Colonic mucosa (tissue), 4 donors: ENCODE data around the gene PLXNB1. TPM values are rescaled to one million over a fixed set of nuclear protein-coding genes. Genes with fewer than 3 reads are reported as not detected.

ENCODE experiments used
- DNase-seq: peaks from one replicate; pipeline ENCODE4 v3.0.0-alpha.2; 2020
- H3K27ac ChIP-seq: fragments of 200-600 bp; one replicate; pipeline ENCODE4 v1.8.0; 2021
- H3K27me3 ChIP-seq: fragments of 200-600 bp; one replicate; pipeline ENCODE4 v1.8.0; 2021
- H3K36me3 ChIP-seq: fragments of 200-600 bp; one replicate; pipeline ENCODE4 v1.8.0; 2021
- H3K4me1 ChIP-seq: fragments of 200-600 bp; one replicate; pipeline ENCODE4 v1.8.0; 2021; ENCODE audit warnings: mild to moderate bottlenecking
- H3K4me3 ChIP-seq: fragments of 200-600 bp; one replicate; pipeline ENCODE4 v1.8.0; 2021
- H3K9ac ChIP-seq, 2 donors: one replicate each; pipeline ENCODE4 v1.7.0; 2013; ENCODE audit warnings: control low read depth in 2 of 2, low read depth in 2 of 2, low read length in 2 of 2
- H3K9me3 ChIP-seq: fragments of 200-600 bp; one replicate; pipeline ENCODE4 v1.8.0; 2021
- CTCF ChIP-seq: fragments of 200-600 bp; IDR thresholded peaks from one replicate; pipeline ENCODE4 v1.8.0; 2022; ENCODE audit warnings: antibody characterized with exemption, mild to moderate bottlenecking
- intact Hi-C: fragments of 100-400 bp; cut with DNase I; formaldehyde crosslinking; loops from one replicate; pipeline ENCODE4 v1.14.1; 2022
- total RNA-seq, 2 donors: library from RNA; stranded (reverse); fragmentation: NEBNext Ultra II Directional in 1 of 2; extraction: Animal tissue kit (Norgen Biotek cat#: 25700) in 1 of 2; gene quantifications; one replicate each; pipeline ENCODE4 v1.2.1, GENCODE V29; 2021
- donor health status: healthy.
- donor health status: DM: no; HTN: no; CAD: no.
- donor health status: DM: no; HTN: no; CAD: no.

PLXNB1 gene
- total RNA-seq, 2 donors from 2014 or later: 70.6 to 131 TPM

GRCh38 chr3:48409291-48410201 lies 20.3 kb downstream of the PLXNB1 start:
- no peaks in the 10 kb centered on the region for H3K27me3 ChIP-seq
- no peak overlapping the region for H3K27ac ChIP-seq
- TF ChIP-seq CTCF: no peak
- H3K36me3 ChIP-seq: peaks cover 14% of the 10 kb centered on the region
- no peaks in the 10 kb centered on the region for H3K4me1 ChIP-seq
- H3K9ac ChIP-seq: no peak overlapping the region
- intact Hi-C loops: loop anchor here (10.0 kb wide), 1 partner anchor 135 kb away; no protein-coding TSS in a partner anchor
- H3K9me3 ChIP-seq: no peaks in the 10 kb centered on the region
- peak; percentile 12 for DNase-seq
- H3K4me3 ChIP-seq: no peak overlapping the region

- no peaks in the 10 kb centered on the region for H3K9me3 ChIP-seq
- TF ChIP-seq CTCF: no peak
- H3K4me3 ChIP-seq: no peak overlapping the region
- H3K9ac ChIP-seq: no peak overlapping the region
- H3K27ac ChIP-seq: no peak overlapping the region
- DNase-seq: peak; percentile 15
- no peaks in the 10 kb centered on the region for H3K4me1 ChIP-seq
- intact Hi-C loops: loop anchor here (10.0 kb wide), 1 partner anchor 134 kb away; no protein-coding TSS in a partner anchor
- H3K27me3 ChIP-seq: no peaks in the 10 kb centered on the region
- H3K36me3 ChIP-seq: peaks cover 14% of the 10 kb centered on the region
Observed at GRCh38 chr3:48408823-48409281, 21.0 kb downstream of the PLXNB1 start.

GRCh38 chr3:48407542-48408099 lies 22.3 kb downstream of the PLXNB1 start:
- peaks cover 11% of the 10 kb centered on the region for H3K36me3 ChIP-seq

GRCh38 chr3:48406443-48407431 lies 23.1 kb downstream of the PLXNB1 start:
- Histone ChIP-seq H3K36me3 (peaks cover 3% of the 10 kb centered on the region), H3K9me3 (no peaks in the 10 kb centered on the region), H3K27me3 (no peaks in the 10 kb centered on the region), H3K9ac (no peak overlapping the region), H3K4me3 (no peak overlapping the region), H3K4me1 (no peaks in the 10 kb centered on the region), H3K27ac (no peak overlapping the region)
- DNase-seq: peak; percentile 13
- intact Hi-C loops: loop anchor here (10.0 kb wide), 1 partner anchor 132 kb away; no protein-coding TSS in a partner anchor
- TF ChIP-seq CTCF: no peak

More at GRCh38 chr3:48407542-48408099, 22.3 kb downstream of the PLXNB1 start:
- Histone ChIP-seq H3K4me3 (no peak overlapping the region), H3K27me3 (no peaks in the 10 kb centered on the region), H3K9ac (no peak overlapping the region), H3K27ac (no peak overlapping the region), H3K9me3 (no peaks in the 10 kb centered on the region), H3K4me1 (no peaks in the 10 kb centered on the region)
- TF ChIP-seq CTCF: no peak
- intact Hi-C loops: loop anchor here (10.0 kb wide), 1 partner anchor 133 kb away; no protein-coding TSS in a partner anchor
- no peak for DNase-seq
